Stimulated activated naive CD8-positive, alpha-beta T cell treated with anti-CD3 and anti-CD28 coated beads, Interleukin-15, Interleukin-2, amounts not matched to agents 100 U/mL and 50 U/mL, for 24 hours (primary cell): ENCODE measurements around the gene SEMA6C.
"Not testable (repeated sequence)": the region's sequence is repeated elsewhere in the genome, so short reads cannot be mapped to it uniquely, and the experiment has no call there.

Experiments used
- ATAC-seq: fragments of 150-1000 bp; cut with Tn5 transposase; one replicate; pipeline ENCODE4 v1.10.0; 2021
- DNase-seq: peaks from one replicate; pipeline ENCODE4 v3.0.0; 2021

SEMA6C gene

GRCh38 chr1:151130987-151131586 is 15.3 kb downstream of the SEMA6C start:
- ATAC-seq (peak; percentile 98), DNase-seq (peak; percentile 86)

GRCh38 chr1:151128800-151129199 is 17.6 kb downstream of the SEMA6C start:
- DNase-seq (no peak), ATAC-seq (no peak)

- DNase-seq = no peak
- ATAC-seq = no peak
Observed at GRCh38 chr1:151124763-151125403, 21.5 kb downstream of the SEMA6C start.

- DNase-seq = no peak
- no peak for ATAC-seq
Observed at GRCh38 chr1:151113877-151114276, 32.6 kb downstream of the SEMA6C start.

GRCh38 chr1:151108331-151108730 is 38.1 kb downstream of the SEMA6C start:
- ATAC-seq (no peak), DNase-seq (no peak)

- no peak for ATAC-seq
- no peak for DNase-seq
Observed at GRCh38 chr1:151106894-151107293, 39.5 kb downstream of the SEMA6C start.

GRCh38 chr1:151104630-151105029 is 41.8 kb downstream of the SEMA6C start:
- ATAC-seq = no peak
- DNase-seq = no peak

- no peak for ATAC-seq
- no peak for DNase-seq
Observed at GRCh38 chr1:151098126-151098525, 48.3 kb downstream of the SEMA6C start.

- not testable (repeated sequence) for DNase-seq, ATAC-seq
Observed at GRCh38 chr1:151097426-151097825, 49.0 kb downstream of the SEMA6C start.

GRCh38 chr1:151085953-151086559 is 60.4 kb downstream of the SEMA6C start:
- ATAC-seq = no peak

More at GRCh38 chr1:151085953-151086559, 60.4 kb downstream of the SEMA6C start:
- DNase-seq = no peak
